ENCODE results near the gene LINC01488. TPM values are rescaled to one million over a fixed set of nuclear protein-coding genes. Genes with fewer than 3 reads are reported as not detected.
A peak's percentile ranks its signal among the peaks of the same experiment; 100 is the strongest.

The LINC01488 gene
- total and polyA plus RNA-seq, 9 of the 15 experiments (the other 6 are each of a cell fraction or from before 2014, with no cell fraction given): not detected

DNA sequence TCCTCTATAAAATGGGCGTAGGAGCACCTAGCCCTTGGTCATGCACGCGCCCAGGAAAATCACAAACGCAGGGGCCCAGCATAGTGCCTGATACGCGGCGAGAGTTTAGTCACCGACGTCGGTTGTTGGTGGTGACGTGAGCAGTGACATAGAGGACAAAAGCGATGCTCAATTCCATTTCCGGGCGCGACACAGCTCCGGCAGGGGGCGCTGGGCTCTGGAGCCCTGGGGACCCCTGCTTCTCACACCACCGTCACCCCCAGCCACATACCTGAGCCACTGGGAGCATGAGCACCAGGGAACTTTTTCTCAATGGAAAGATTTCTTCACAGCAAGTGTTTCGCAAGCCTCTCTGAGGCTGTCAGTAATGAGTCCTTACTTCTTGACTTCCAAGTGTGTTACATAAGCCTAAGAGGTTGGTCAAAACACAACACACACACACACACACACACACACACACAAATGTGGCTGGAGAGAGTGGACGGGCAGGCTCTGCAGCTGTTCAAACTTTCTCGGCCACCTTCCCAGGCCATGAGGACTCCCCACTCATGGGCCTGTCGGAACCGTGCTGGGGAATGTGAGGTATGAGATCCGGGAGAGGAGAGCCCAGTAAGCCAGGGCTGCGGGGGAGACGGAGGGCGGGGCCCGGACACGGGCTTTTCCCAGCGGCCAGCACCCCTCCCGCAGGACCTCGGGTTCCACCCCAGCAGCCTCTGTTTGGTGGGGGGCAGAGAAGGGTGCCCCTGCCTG, 36.9 kb upstream of the LINC01488 start (continued):
- TF ChIP-seq, protein P1, sequence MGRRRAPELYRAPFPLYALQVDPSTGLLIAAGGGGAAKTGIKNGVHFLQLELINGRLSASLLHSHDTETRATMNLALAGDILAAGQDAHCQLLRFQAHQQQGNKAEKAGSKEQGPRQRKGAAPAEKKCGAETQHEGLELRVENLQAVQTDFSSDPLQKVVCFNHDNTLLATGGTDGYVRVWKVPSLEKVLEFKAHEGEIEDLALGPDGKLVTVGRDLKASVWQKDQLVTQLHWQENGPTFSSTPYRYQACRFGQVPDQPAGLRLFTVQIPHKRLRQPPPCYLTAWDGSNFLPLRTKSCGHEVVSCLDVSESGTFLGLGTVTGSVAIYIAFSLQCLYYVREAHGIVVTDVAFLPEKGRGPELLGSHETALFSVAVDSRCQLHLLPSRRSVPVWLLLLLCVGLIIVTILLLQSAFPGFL (CRISPR knock-in tag; IDR thresholded peaks at IDR 0.05): no peak
- TF ChIP-seq BRCA1 (IDR thresholded peaks at IDR 0.05): no peak
- TF ChIP-seq BRCA1 (CRISPR knock-in tag; IDR thresholded peaks at IDR 0.05): no peak
- TF ChIP-seq NR1H2 (CRISPR knock-in tag; IDR thresholded peaks at IDR 0.05): no peak
- TF ChIP-seq, protein P2, sequence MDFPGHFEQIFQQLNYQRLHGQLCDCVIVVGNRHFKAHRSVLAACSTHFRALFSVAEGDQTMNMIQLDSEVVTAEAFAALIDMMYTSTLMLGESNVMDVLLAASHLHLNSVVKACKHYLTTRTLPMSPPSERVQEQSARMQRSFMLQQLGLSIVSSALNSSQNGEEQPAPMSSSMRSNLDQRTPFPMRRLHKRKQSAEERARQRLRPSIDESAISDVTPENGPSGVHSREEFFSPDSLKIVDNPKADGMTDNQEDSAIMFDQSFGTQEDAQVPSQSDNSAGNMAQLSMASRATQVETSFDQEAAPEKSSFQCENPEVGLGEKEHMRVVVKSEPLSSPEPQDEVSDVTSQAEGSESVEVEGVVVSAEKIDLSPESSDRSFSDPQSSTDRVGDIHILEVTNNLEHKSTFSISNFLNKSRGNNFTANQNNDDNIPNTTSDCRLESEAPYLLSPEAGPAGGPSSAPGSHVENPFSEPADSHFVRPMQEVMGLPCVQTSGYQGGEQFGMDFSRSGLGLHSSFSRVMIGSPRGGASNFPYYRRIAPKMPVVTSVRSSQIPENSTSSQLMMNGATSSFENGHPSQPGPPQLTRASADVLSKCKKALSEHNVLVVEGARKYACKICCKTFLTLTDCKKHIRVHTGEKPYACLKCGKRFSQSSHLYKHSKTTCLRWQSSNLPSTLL (IDR thresholded peaks at IDR 0.05): no peak
- TF ChIP-seq KDM4B (IDR thresholded peaks at IDR 0.05; ENCODE audit: borderline replicate concordance in 2 of 2, low read depth in 1 of 2): peak in 1 of 2 experiments; percentile 28; a peak in 1 of 4 replicates
- TF ChIP-seq, protein P3, sequence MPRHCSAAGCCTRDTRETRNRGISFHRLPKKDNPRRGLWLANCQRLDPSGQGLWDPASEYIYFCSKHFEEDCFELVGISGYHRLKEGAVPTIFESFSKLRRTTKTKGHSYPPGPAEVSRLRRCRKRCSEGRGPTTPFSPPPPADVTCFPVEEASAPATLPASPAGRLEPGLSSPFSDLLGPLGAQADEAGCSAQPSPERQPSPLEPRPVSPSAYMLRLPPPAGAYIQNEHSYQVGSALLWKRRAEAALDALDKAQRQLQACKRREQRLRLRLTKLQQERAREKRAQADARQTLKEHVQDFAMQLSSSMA (CRISPR knock-in tag; IDR thresholded peaks at IDR 0.05): no peak
- TF ChIP-seq POLR2AphosphoS5 (IDR thresholded peaks at IDR 0.05; ENCODE audit: control insufficient read depth, insufficient read depth, low read depth, low read length): peak; percentile 47; the same call in 1 of the 2 replicates
- no peak for TF ChIP-seq CREBBP (IDR thresholded peaks at IDR 0.05; ENCODE audit: low read depth, low read length)
- TF ChIP-seq MECOM (CRISPR knock-in tag; IDR thresholded peaks at IDR 0.05): no peak
- no peak for TF ChIP-seq SAFB (IDR thresholded peaks at IDR 0.05; ENCODE audit: borderline replicate concordance, low read depth, low read length)
- TF ChIP-seq ZNF224 (CRISPR knock-in tag; IDR thresholded peaks at IDR 0.05): no peak
- TF ChIP-seq ETV5 (CRISPR knock-in tag; IDR thresholded peaks at IDR 0.05; ENCODE audit: low read depth): peak; percentile 94
- peak; percentile 79 for TF ChIP-seq CEBPG (CRISPR knock-in tag; IDR thresholded peaks at IDR 0.05)
- peak; percentile 94 for TF ChIP-seq CEBPG (tag; conservative IDR thresholded peaks at IDR 0.05 in 1 of 2, IDR thresholded peaks at IDR 0.05 in 1 of 2)
- TF ChIP-seq NR2C1 (IDR thresholded peaks at IDR 0.05): no peak
- peak; percentile 18; the same call in 1 of the 2 replicates for TF ChIP-seq NR2C1 (tag; IDR thresholded peaks at IDR 0.05)
- TF ChIP-seq, protein P4, sequence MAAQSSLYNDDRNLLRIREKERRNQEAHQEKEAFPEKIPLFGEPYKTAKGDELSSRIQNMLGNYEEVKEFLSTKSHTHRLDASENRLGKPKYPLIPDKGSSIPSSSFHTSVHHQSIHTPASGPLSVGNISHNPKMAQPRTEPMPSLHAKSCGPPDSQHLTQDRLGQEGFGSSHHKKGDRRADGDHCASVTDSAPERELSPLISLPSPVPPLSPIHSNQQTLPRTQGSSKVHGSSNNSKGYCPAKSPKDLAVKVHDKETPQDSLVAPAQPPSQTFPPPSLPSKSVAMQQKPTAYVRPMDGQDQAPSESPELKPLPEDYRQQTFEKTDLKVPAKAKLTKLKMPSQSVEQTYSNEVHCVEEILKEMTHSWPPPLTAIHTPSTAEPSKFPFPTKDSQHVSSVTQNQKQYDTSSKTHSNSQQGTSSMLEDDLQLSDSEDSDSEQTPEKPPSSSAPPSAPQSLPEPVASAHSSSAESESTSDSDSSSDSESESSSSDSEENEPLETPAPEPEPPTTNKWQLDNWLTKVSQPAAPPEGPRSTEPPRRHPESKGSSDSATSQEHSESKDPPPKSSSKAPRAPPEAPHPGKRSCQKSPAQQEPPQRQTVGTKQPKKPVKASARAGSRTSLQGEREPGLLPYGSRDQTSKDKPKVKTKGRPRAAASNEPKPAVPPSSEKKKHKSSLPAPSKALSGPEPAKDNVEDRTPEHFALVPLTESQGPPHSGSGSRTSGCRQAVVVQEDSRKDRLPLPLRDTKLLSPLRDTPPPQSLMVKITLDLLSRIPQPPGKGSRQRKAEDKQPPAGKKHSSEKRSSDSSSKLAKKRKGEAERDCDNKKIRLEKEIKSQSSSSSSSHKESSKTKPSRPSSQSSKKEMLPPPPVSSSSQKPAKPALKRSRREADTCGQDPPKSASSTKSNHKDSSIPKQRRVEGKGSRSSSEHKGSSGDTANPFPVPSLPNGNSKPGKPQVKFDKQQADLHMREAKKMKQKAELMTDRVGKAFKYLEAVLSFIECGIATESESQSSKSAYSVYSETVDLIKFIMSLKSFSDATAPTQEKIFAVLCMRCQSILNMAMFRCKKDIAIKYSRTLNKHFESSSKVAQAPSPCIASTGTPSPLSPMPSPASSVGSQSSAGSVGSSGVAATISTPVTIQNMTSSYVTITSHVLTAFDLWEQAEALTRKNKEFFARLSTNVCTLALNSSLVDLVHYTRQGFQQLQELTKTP (IDR thresholded peaks at IDR 0.05; ENCODE audit: low read depth in 1 of 2, partially characterized antibody in 2 of 2): peak in 1 of 2 experiments; percentile 45
- no peak for TF ChIP-seq NFIX (CRISPR knock-in tag; IDR thresholded peaks at IDR 0.05; ENCODE audit: low read depth)

Measured in K562 (cell line).